Omental fat pad (tissue), 4 donors: ENCODE results near the gene TNRC6B. TPM values are rescaled to one million over a fixed set of nuclear protein-coding genes. Genes with fewer than 3 reads are reported as not detected.
"Not testable (repeated sequence)": the region's sequence is repeated elsewhere in the genome, so short reads cannot be mapped to it uniquely, and the experiment has no call there.

Source experiments
- ATAC-seq: fragments of 150-250 bp; one replicate; pipeline ENCODE4 v1.9.1; 2016; ENCODE audit warnings: mild to moderate bottlenecking, moderate library complexity; ENCODE audit not compliant: low FRiP score
- DNase-seq: peaks from one replicate; pipeline ENCODE4 v3.0.0-alpha.2; 2019; ENCODE audit warnings: low spot score
- total RNA-seq, 4 donors: library from RNA; depleted of rRNA; stranded (reverse); fragments of >200 nt; gene quantifications; one replicate each; pipeline ENCODE4 v1.1.0, GENCODE V29; 2016
- TF ChIP-seq, protein P1 (sequence below), 3 donors: fragments of 450-650 bp; IDR thresholded peaks; one replicate each; pipeline ENCODE4 v1.5.1; 2016 to 2017; ENCODE audit warnings: antibody characterized with exemption in 3 of 3, mild to moderate bottlenecking in 3 of 3, moderate library complexity in 2 of 3

TNRC6B gene
- total RNA-seq, 4 donors from 2014 or later, result 17.2 to 57.8 (median 31.9) TPM

DNA sequence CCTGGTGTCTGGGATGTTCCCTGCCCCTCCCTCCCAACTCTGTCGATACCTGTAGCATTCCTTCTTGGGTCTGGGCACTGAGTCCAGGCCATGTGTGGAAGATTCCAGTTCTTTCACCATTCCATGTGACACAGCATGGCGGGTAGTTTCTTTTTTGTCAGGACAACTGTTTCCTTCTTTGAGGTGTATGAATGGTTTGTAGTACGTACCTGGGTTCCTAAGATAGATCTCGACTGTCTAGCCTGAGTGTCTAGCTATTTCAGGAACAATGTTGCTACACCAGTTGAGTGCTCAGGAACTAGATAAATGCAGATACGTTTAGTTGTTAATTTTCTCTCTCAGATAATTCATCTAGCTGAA is 43.3 kb downstream of the TNRC6B start:
- ATAC-seq (peak; percentile 19), DNase-seq (no peak)
- TF ChIP-seq, protein P1, sequence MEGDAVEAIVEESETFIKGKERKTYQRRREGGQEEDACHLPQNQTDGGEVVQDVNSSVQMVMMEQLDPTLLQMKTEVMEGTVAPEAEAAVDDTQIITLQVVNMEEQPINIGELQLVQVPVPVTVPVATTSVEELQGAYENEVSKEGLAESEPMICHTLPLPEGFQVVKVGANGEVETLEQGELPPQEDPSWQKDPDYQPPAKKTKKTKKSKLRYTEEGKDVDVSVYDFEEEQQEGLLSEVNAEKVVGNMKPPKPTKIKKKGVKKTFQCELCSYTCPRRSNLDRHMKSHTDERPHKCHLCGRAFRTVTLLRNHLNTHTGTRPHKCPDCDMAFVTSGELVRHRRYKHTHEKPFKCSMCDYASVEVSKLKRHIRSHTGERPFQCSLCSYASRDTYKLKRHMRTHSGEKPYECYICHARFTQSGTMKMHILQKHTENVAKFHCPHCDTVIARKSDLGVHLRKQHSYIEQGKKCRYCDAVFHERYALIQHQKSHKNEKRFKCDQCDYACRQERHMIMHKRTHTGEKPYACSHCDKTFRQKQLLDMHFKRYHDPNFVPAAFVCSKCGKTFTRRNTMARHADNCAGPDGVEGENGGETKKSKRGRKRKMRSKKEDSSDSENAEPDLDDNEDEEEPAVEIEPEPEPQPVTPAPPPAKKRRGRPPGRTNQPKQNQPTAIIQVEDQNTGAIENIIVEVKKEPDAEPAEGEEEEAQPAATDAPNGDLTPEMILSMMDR (IDR thresholded peaks at IDR 0.05), result no peak

DNA sequence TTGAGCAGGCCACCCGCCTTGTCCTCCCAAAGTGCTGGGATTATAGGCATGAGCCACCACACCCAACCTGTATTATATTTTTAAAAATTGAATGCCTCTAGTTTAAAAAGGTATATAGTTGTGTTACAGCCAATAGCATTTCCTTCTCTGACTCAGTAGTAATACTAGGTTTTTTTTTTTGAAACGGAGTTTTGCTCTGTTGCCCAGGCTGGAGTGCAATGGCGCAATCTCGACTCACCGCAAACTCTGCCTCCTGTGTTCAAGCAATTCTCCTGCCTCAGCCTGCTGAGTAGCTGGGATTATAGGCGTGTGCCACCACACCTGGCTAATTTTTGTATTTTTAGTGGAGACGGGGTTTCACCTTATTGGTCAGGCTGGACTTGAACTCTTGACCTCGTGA is 45.3 kb downstream of the TNRC6B start:
- ATAC-seq, DNase-seq: not testable (repeated sequence)

DNA sequence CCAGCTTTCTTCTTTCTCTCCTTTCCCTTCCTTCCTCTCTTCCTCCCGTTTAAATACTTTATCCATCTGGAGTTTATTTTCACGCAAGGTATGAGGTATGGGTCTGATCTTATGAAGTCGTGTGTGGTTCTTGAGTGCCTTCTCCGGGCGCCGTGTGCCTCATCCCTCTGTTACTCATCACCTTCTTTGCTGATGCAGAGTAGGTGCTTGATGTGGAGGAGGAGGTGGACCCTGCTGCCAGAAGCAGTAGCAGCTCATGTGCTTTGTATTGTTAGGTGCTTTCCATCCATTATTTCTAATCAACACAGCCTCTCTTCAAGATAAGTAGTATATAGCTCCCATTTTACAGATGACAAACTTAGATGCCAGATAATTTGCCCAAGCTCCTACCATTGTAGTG is 47.0 kb downstream of the TNRC6B start:
- peak; percentile 13 for ATAC-seq
- TF ChIP-seq, protein P1 (IDR thresholded peaks at IDR 0.05), result no peak

DNA sequence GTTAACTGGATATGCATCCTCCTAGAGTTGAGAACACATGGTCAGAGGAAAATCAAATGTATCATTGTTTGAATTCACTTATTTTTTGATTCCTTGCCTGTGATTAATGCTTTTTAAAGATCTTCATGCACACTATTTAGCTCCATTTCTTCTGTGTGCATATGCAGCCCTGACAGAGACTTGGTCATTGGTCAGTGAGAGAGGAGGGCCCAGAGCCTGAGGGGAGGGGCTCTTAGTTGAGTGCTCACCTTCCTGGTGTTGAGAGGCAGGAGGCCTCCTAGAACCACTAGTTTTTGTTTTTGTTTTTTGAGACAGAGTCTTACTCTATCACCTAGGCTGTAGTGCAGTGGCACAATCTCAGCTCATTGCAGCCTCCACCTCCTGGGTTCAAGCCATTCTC is 48.9 kb downstream of the TNRC6B start:
- TF ChIP-seq, protein P1 (IDR thresholded peaks at IDR 0.05), result no peak
- ATAC-seq (no peak), DNase-seq (no peak)

More for the DNA sequence above, 47.0 kb downstream of the TNRC6B start:
- no peak for DNase-seq

DNA sequence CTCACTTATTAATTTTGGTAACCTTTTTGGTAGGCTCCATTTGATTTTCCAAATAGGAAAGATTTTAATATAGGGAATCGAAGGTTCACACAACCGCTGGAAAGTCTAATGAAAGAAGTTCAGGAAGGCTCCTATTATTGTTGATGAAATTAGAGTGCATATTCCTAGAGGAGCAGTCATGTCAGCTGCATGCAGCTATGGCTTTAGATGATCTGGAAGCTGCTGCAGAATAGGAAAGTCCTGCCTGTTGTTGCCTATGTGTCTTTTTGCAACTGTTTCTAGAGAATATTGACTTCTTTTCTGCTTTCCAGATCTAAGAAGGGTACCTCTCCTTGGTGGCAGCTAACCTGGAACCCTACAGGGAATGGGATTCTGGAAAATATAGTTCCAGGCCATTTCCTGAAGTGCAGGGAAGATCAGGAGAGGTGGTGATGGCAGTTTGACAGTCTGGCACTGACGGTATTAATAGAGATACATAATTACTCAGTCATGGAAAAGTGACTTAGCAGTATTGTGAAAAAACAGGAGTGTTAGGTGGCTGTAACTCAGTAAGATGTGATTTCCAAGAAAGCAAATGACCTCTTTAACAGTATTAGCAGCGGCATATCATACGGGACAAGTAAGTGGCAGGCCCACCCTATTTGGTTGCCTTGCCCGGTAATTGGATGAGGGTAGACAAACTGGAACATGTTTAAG is 54.0 kb downstream of the TNRC6B start:
- TF ChIP-seq, protein P1 (IDR thresholded peaks at IDR 0.05), result no peak
- ATAC-seq (no peak), DNase-seq (no peak)

DNA sequence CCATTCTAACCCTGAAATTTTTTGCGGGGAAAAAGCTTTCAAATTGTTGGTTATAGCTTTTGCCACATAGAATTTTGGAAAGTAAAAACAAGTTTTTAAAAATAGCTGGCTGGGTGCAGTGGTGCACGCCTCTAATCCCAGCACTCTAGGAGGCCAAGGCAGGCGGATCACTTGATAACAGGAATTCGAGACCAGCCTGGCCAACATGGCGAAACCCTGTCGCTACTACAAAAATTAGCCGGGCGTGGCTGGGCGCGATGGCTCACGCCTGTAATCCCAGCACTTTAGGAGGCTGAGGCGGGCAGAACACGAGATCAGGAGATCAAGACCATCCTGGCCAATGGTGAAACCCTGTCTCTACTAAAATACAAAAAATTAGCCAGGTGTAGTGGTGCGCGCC is 54.9 kb downstream of the TNRC6B start:
- no peak for ATAC-seq
- TF ChIP-seq, protein P1 (IDR thresholded peaks at IDR 0.05), result no peak
- DNase-seq, result no peak

DNA sequence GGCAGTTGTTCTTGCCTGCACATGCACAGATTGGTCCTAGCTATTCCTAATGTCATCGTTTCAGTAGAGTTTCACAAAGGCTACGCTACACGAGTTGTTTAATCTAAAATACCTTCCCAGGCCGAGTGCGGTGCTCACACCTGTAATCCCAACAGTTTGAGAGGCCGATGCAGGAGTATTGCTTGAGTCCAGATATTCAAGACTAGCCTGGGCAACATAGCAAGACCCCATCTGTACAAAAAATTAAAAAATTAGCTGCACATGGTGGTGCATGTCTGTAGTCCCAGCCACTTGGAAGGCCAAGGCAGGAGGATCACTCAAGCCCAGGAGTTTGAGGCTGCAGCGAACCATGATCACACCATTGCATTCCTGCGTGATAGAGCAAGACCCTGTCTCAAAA is 56.2 kb downstream of the TNRC6B start:
- TF ChIP-seq, protein P1 (IDR thresholded peaks at IDR 0.05), result no peak

More for the DNA sequence above, 56.2 kb downstream of the TNRC6B start:
- no peak for ATAC-seq
- no peak for DNase-seq
